Adipocyte (in vitro differentiated cells): ENCODE results near the gene GRIK4.

Source experiments
- DNase-seq: peaks from one replicate; pipeline ENCODE4 v3.0.0-alpha.2; 2015; ENCODE audit warnings: low read depth
- H3K27me3 ChIP-seq: replicated peaks from 2 replicates; pipeline ENCODE4 v1.7.0; 2013; ENCODE audit warnings: mild to moderate bottlenecking, low read length, moderate library complexity; ENCODE audit not compliant: control insufficient read depth, insufficient read depth
- H3K36me3 ChIP-seq: 2 replicates; pipeline ENCODE4 v1.7.0; 2013; ENCODE audit warnings: low read length, mild to moderate bottlenecking, moderate library complexity; ENCODE audit not compliant: control insufficient read depth, insufficient read depth, severe bottlenecking
- H3K4me1 ChIP-seq: 2 replicates; pipeline ENCODE4 v1.7.0; 2013; ENCODE audit warnings: mild to moderate bottlenecking, low read length, moderate library complexity; ENCODE audit not compliant: control insufficient read depth, insufficient read depth
- H3K4me3 ChIP-seq: 2 replicates; pipeline ENCODE4 v1.7.0; 2013; ENCODE audit warnings: mild to moderate bottlenecking, low read length, moderate library complexity
- H3K9ac ChIP-seq: 2 replicates; pipeline ENCODE4 v1.7.0; 2013; ENCODE audit warnings: mild to moderate bottlenecking, low read length, moderate library complexity
- H3K9me3 ChIP-seq: 2 replicates; pipeline ENCODE4 v1.7.0; 2013; ENCODE audit warnings: mild to moderate bottlenecking, low read length, moderate library complexity; ENCODE audit not compliant: control insufficient read depth

Gene GRIK4

GRCh38 chr11:120801801-120802689, 290.5 kb downstream of the GRIK4 start:
- Histone ChIP-seq H3K4me3 (no peak overlapping the region), H3K36me3 (no peaks in the 10 kb centered on the region), H3K9me3 (no peaks in the 10 kb centered on the region), H3K9ac (no peak overlapping the region), H3K4me1 (no peaks in the 10 kb centered on the region), H3K27me3 (peaks cover 51% of the 10 kb centered on the region)
- DNase-seq: peak; percentile 78

GRCh38 chr11:120805960-120806555, 294.5 kb downstream of the GRIK4 start:
- no peaks in the 10 kb centered on the region for H3K36me3 ChIP-seq
- no peaks in the 10 kb centered on the region for H3K4me1 ChIP-seq
- no peak for DNase-seq
- H3K9me3 ChIP-seq: no peaks in the 10 kb centered on the region
- no peak overlapping the region for H3K9ac ChIP-seq
- H3K27me3 ChIP-seq: peaks cover 29% of the 10 kb centered on the region
- H3K4me3 ChIP-seq: no peak overlapping the region

GRCh38 chr11:120807414-120808150, 296.0 kb downstream of the GRIK4 start:
- H3K4me1 ChIP-seq: no peaks in the 10 kb centered on the region
- peak; percentile 55 for DNase-seq
- H3K36me3 ChIP-seq: no peaks in the 10 kb centered on the region
- H3K9ac ChIP-seq: no peak overlapping the region
- H3K9me3 ChIP-seq: no peaks in the 10 kb centered on the region
- no peak overlapping the region for H3K4me3 ChIP-seq
- peaks cover 27% of the 10 kb centered on the region for H3K27me3 ChIP-seq

GRCh38 chr11:120808616-120809050, 297.1 kb downstream of the GRIK4 start:
- H3K27me3 ChIP-seq: peaks cover 28% of the 10 kb centered on the region
- H3K36me3 ChIP-seq: no peaks in the 10 kb centered on the region
- H3K4me3 ChIP-seq: no peak overlapping the region
- H3K4me1 ChIP-seq: no peaks in the 10 kb centered on the region
- DNase-seq: no peak
- no peaks in the 10 kb centered on the region for H3K9me3 ChIP-seq
- no peak overlapping the region for H3K9ac ChIP-seq

- Histone ChIP-seq H3K4me1 (no peaks in the 10 kb centered on the region), H3K9ac (no peak overlapping the region), H3K4me3 (no peak overlapping the region), H3K27me3 (peaks cover 21% of the 10 kb centered on the region), H3K36me3 (no peaks in the 10 kb centered on the region), H3K9me3 (no peaks in the 10 kb centered on the region)
- DNase-seq: no peak
Measured at GRCh38 chr11:120810251-120810650, 298.7 kb downstream of the GRIK4 start.

- Histone ChIP-seq H3K4me1 (no peaks in the 10 kb centered on the region), H3K36me3 (no peaks in the 10 kb centered on the region), H3K9me3 (no peaks in the 10 kb centered on the region), H3K4me3 (no peak overlapping the region), H3K27me3 (peaks cover 21% of the 10 kb centered on the region), H3K9ac (no peak overlapping the region)
- DNase-seq: no peak
Measured at GRCh38 chr11:120811199-120811598, 299.7 kb downstream of the GRIK4 start.

GRCh38 chr11:120811731-120812130, 300.2 kb downstream of the GRIK4 start:
- Histone ChIP-seq H3K36me3 (no peaks in the 10 kb centered on the region), H3K9ac (no peak overlapping the region), H3K4me1 (no peaks in the 10 kb centered on the region), H3K4me3 (no peak overlapping the region), H3K27me3 (peaks cover 23% of the 10 kb centered on the region), H3K9me3 (no peaks in the 10 kb centered on the region)
- no peak for DNase-seq

- no peak overlapping the region for H3K9ac ChIP-seq
- H3K27me3 ChIP-seq: peaks cover 51% of the 10 kb centered on the region
- no peak overlapping the region for H3K4me3 ChIP-seq
- H3K9me3 ChIP-seq: no peaks in the 10 kb centered on the region
- no peaks in the 10 kb centered on the region for H3K4me1 ChIP-seq
- H3K36me3 ChIP-seq: no peaks in the 10 kb centered on the region
- no peak for DNase-seq
Measured at GRCh38 chr11:120814531-120815318, 303.2 kb downstream of the GRIK4 start.

- H3K9me3 ChIP-seq: no peaks in the 10 kb centered on the region
- DNase-seq: no peak
- H3K4me3 ChIP-seq: no peak overlapping the region
- no peaks in the 10 kb centered on the region for H3K36me3 ChIP-seq
- H3K9ac ChIP-seq: no peak overlapping the region
- H3K4me1 ChIP-seq: no peaks in the 10 kb centered on the region
- H3K27me3 ChIP-seq: peaks cover 58% of the 10 kb centered on the region
Measured at GRCh38 chr11:120815319-120816100, 304.0 kb downstream of the GRIK4 start.

- no peak for DNase-seq
- Histone ChIP-seq H3K4me1 (no peaks in the 10 kb centered on the region), H3K36me3 (no peaks in the 10 kb centered on the region), H3K9ac (no peak overlapping the region), H3K4me3 (no peak overlapping the region), H3K27me3 (peaks cover 65% of the 10 kb centered on the region), H3K9me3 (no peaks in the 10 kb centered on the region)
Measured at GRCh38 chr11:120816176-120816575, 304.6 kb downstream of the GRIK4 start.
